H1 (cell line): ENCODE data around the gene RCOR2.

Experiments used
- CBX8 ChIP-seq: fragments of 300-800, 300-1000 bp; sonication (generic); IDR thresholded peaks from 2 replicates; pipeline ENCODE4 v1.7.1; 2016; ENCODE audit warnings: low read depth, low read length, borderline replicate concordance
- CTCF ChIP-seq, 3 experiments: IDR thresholded peaks; 1 replicate in 2 of 3; 2 replicates in 1 of 3; pipeline versions ENCODE4 v1.5.1 to v1.6.1; 2011; ENCODE audit warnings: low read length in 3 of 3, mild to moderate bottlenecking in 3 of 3, inconsistent platforms in 2 of 3, low read depth in 1 of 3, moderate library complexity in 1 of 3; ENCODE audit not compliant: insufficient read depth in 1 of 3; ENCODE audit errors: control extremely low read depth in 1 of 3
- EP300 ChIP-seq, 2 experiments: IDR thresholded peaks; 1 replicate in 1 of 2; 2 replicates in 1 of 2; pipeline ENCODE4 v1.6.1; 2011 to 2012; ENCODE audit warnings: low read depth in 2 of 2, low read length in 2 of 2, mild to moderate bottlenecking in 2 of 2, borderline replicate concordance in 1 of 2, inconsistent platforms in 1 of 2, moderate library complexity in 1 of 2
- MAX ChIP-seq: IDR thresholded peaks from 2 replicates; pipeline ENCODE4 v1.6.1; 2012; ENCODE audit warnings: inconsistent platforms
- POLR2A ChIP-seq, 2 experiments: IDR thresholded peaks; 1 replicate in 1 of 2; 2 replicates in 1 of 2; pipeline ENCODE4 v1.6.1; 2011; ENCODE audit warnings: low read depth in 2 of 2, low read length in 2 of 2, mild to moderate bottlenecking in 2 of 2; ENCODE audit errors: control extremely low read depth in 1 of 2
- USF2 ChIP-seq: IDR thresholded peaks from 2 replicates; pipeline ENCODE4 v1.6.1; 2011; ENCODE audit warnings: low read length, improper control_type of control experiment
- YY1 ChIP-seq: IDR thresholded peaks from 2 replicates; pipeline ENCODE4 v1.6.1; 2011; ENCODE audit warnings: low read depth, mild to moderate bottlenecking, low read length

- no peak for TF ChIP-seq POLR2A (IDR thresholded peaks at IDR 0.05; ENCODE audit: control extremely low read depth in 1 of 2, low read depth in 2 of 2, low read length in 2 of 2)
- no peak for TF ChIP-seq CTCF (IDR thresholded peaks at IDR 0.05; ENCODE audit: control extremely low read depth in 1 of 3, insufficient read depth in 1 of 3, low read depth in 1 of 3, low read length in 3 of 3)
- no peak for TF ChIP-seq MAX
- no peak for TF ChIP-seq CBX8
- no peak for TF ChIP-seq EP300 (IDR thresholded peaks at IDR 0.05; ENCODE audit: borderline replicate concordance in 1 of 2, low read depth in 2 of 2, low read length in 2 of 2)
- no peak for TF ChIP-seq YY1
- TF ChIP-seq USF2, result no peak
Observed at GRCh38 chr11:63939397-63939891, 22.5 kb upstream of the RCOR2 start.
